ENCODE measurements around the gene PBX4.

DNA sequence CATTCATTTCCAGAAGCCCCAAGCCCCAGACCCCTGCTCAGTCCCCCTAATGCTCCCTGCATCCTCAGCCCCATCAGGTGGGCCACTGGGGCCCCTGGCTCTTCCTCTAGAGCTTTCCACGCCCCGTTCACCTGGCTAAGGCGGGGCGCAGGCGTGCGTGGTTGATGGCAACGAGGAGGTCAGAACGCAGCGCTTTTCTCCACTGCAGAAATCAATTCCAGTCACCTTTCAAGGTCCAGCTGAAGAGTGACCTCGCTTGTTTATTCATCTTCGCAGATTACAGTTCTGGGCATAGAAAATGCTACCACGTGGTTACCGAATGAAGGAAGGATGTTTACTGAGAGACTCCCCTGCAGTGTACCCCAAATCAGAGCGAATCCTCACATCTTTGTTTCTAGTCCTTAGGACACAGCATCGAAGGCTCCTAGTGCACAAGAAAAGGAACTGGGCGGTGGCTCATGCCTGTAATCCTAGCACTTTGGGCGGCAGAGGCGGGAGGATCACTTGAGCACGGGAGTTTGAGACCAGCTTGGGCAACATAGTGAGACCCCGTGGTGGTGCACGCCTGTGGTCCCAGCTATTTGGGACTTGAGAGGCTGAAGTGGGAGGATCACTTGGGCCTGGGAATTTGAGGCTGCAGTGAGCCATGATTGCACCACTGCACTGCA, 828 bp upstream of the PBX4 start:
- TF ChIP-seq, protein P1, sequence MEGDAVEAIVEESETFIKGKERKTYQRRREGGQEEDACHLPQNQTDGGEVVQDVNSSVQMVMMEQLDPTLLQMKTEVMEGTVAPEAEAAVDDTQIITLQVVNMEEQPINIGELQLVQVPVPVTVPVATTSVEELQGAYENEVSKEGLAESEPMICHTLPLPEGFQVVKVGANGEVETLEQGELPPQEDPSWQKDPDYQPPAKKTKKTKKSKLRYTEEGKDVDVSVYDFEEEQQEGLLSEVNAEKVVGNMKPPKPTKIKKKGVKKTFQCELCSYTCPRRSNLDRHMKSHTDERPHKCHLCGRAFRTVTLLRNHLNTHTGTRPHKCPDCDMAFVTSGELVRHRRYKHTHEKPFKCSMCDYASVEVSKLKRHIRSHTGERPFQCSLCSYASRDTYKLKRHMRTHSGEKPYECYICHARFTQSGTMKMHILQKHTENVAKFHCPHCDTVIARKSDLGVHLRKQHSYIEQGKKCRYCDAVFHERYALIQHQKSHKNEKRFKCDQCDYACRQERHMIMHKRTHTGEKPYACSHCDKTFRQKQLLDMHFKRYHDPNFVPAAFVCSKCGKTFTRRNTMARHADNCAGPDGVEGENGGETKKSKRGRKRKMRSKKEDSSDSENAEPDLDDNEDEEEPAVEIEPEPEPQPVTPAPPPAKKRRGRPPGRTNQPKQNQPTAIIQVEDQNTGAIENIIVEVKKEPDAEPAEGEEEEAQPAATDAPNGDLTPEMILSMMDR (IDR thresholded peaks at IDR 0.05; ENCODE audit: insufficient read depth, low read length, poor library complexity, severe bottlenecking): no peak
- no peak for TF ChIP-seq EZH2phosphoT487 (conservative IDR thresholded peaks at IDR 0.05; ENCODE audit: low read length)
